Neural progenitor cell (in vitro differentiated cells): ENCODE data around the gene CORO7. TPM values are rescaled to one million over a fixed set of nuclear protein-coding genes. Genes with fewer than 3 reads are reported as not detected.

ENCODE experiments used
- DNase-seq: peaks from one replicate; pipeline ENCODE4 v3.0.0-alpha.2; 2016; ENCODE audit warnings: low spot score
- H2AFZ ChIP-seq: fragments of 200-600 bp; sonication (generic); replicated peaks from 2 replicates; pipeline ENCODE4 v1.6.1; 2016; ENCODE audit warnings: antibody characterized with exemption
- H3F3A ChIP-seq: fragments of 200-600 bp; sonication (generic); 2 replicates; pipeline ENCODE4 v1.6.1; 2016; ENCODE audit warnings: antibody characterized with exemption, low read depth
- H3K27ac ChIP-seq: fragments of 200-600 bp; sonication (generic); 2 replicates; pipeline ENCODE4 v1.5.1; 2016; ENCODE audit warnings: mild to moderate bottlenecking
- H3K27me3 ChIP-seq: fragments of 200-600 bp; sonication (generic); 2 replicates; pipeline ENCODE4 v1.6.1; 2016; ENCODE audit warnings: mild to moderate bottlenecking, moderate library complexity
- H3K36me3 ChIP-seq: fragments of 200-600 bp; sonication (generic); 2 replicates; pipeline ENCODE4 v1.5.1; 2016
- H3K4me1 ChIP-seq: fragments of 200-600 bp; sonication (generic); 2 replicates; pipeline ENCODE4 v1.6.1; 2016; ENCODE audit warnings: mixed run types
- H3K4me2 ChIP-seq: fragments of 200-600 bp; sonication (generic); 2 replicates; pipeline ENCODE4 v1.6.1; 2016
- H3K4me3 ChIP-seq: fragments of 200-600 bp; sonication (generic); 2 replicates; pipeline ENCODE4 v1.5.1; 2016
- H3K79me2 ChIP-seq: fragments of 200-600 bp; sonication (generic); 2 replicates; pipeline ENCODE4 v1.6.1; 2016; ENCODE audit warnings: low read depth
- H3K9ac ChIP-seq: fragments of 200-600 bp; sonication (generic); 2 replicates; pipeline ENCODE4 v1.6.1; 2016
- H3K9me3 ChIP-seq: fragments of 200-600 bp; sonication (generic); 2 replicates; pipeline ENCODE4 v1.5.1; 2016; ENCODE audit warnings: low read depth
- H4K20me1 ChIP-seq: fragments of 200-600 bp; sonication (generic); 2 replicates; pipeline ENCODE4 v1.6.1; 2016; ENCODE audit warnings: low read depth
- H3K27ac Mint-ChIP-seq: 3 replicates; pipeline ENCODE4 v1.8.0; 2021; ENCODE audit warnings: mixed read lengths
- H3K27me3 Mint-ChIP-seq: 2 replicates; pipeline ENCODE4 v1.8.0; 2022; ENCODE audit warnings: low read depth, mild to moderate bottlenecking, inconsistent platforms, moderate library complexity, mixed read lengths; ENCODE audit not compliant: insufficient read depth
- H3K36me3 Mint-ChIP-seq: 3 replicates; pipeline ENCODE4 v1.8.0; 2021; ENCODE audit warnings: mixed read lengths
- H3K4me1 Mint-ChIP-seq: 3 replicates; pipeline ENCODE4 v1.8.0; 2021; ENCODE audit warnings: mixed read lengths
- H3K4me3 Mint-ChIP-seq: 3 replicates; pipeline ENCODE4 v1.8.0; 2021; ENCODE audit warnings: mild to moderate bottlenecking, moderate library complexity, mixed read lengths
- H3K9me3 Mint-ChIP-seq: 3 replicates; pipeline ENCODE4 v1.8.0; 2020; ENCODE audit warnings: mixed read lengths
- EZH2 ChIP-seq: fragments of 200-600 bp; sonication (generic); IDR thresholded peaks from 2 replicates; pipeline ENCODE4 v1.6.1; 2017; ENCODE audit warnings: antibody characterized with exemption, mild to moderate bottlenecking, moderate library complexity
- EZH2phosphoT487 ChIP-seq: fragments of 200-600 bp; sonication (generic); IDR thresholded peaks from 2 replicates; pipeline ENCODE4 v1.6.1; 2017; ENCODE audit warnings: antibody characterized with exemption
- total RNA-seq: library from RNA; depleted of rRNA; stranded (reverse); fragments of >200 nt; gene quantifications from 2 replicates; pipeline ENCODE4 v1.2.3, GENCODE V29; 2015; ENCODE audit warnings: low replicate concordance
- TF ChIP-seq, protein P1 (sequence below): fragments of 200-600 bp; sonication (generic); IDR thresholded peaks from 2 replicates; pipeline ENCODE4 v1.5.1; 2017; ENCODE audit warnings: antibody characterized with exemption, mild to moderate bottlenecking

Gene CORO7
- total RNA-seq, 1 donor from 2014 or later: 6.8 TPM

- H2AFZ ChIP-seq: no peak overlapping the region
- H3K4me3 ChIP-seq: no peak overlapping the region
- H3K79me2 ChIP-seq: peaks cover 49% of the 10 kb centered on the region
- H3K9me3 Mint-ChIP-seq: no peaks in the 10 kb centered on the region
- H3K9ac ChIP-seq: no peak overlapping the region
- no peak overlapping the region for H3K27ac Mint-ChIP-seq
- no peak overlapping the region for H3K4me3 Mint-ChIP-seq
- TF ChIP-seq EZH2: no peak
- TF ChIP-seq EZH2phosphoT487: no peak
- TF ChIP-seq, protein P1, sequence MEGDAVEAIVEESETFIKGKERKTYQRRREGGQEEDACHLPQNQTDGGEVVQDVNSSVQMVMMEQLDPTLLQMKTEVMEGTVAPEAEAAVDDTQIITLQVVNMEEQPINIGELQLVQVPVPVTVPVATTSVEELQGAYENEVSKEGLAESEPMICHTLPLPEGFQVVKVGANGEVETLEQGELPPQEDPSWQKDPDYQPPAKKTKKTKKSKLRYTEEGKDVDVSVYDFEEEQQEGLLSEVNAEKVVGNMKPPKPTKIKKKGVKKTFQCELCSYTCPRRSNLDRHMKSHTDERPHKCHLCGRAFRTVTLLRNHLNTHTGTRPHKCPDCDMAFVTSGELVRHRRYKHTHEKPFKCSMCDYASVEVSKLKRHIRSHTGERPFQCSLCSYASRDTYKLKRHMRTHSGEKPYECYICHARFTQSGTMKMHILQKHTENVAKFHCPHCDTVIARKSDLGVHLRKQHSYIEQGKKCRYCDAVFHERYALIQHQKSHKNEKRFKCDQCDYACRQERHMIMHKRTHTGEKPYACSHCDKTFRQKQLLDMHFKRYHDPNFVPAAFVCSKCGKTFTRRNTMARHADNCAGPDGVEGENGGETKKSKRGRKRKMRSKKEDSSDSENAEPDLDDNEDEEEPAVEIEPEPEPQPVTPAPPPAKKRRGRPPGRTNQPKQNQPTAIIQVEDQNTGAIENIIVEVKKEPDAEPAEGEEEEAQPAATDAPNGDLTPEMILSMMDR: no peak
- H3K4me1 Mint-ChIP-seq: peaks cover 13% of the 10 kb centered on the region
- H3K27me3 ChIP-seq: no peaks in the 10 kb centered on the region
- H3K9me3 ChIP-seq: no peaks in the 10 kb centered on the region
- no peak overlapping the region for H3K27ac ChIP-seq
- H3K4me1 ChIP-seq: peaks cover 8% of the 10 kb centered on the region
- DNase-seq: no peak
- peaks cover 14% of the 10 kb centered on the region for H4K20me1 ChIP-seq
- H3K27me3 Mint-ChIP-seq: no peaks in the 10 kb centered on the region
- peaks cover 16% of the 10 kb centered on the region for H3K36me3 Mint-ChIP-seq
- H3K4me2 ChIP-seq: no peak overlapping the region
- H3F3A ChIP-seq: peaks cover 4% of the 10 kb centered on the region
- H3K36me3 ChIP-seq: peaks cover 4% of the 10 kb centered on the region
Measured at GRCh38 chr16:4431023-4431422, 14.6 kb upstream of the CORO7 start.

DNA sequence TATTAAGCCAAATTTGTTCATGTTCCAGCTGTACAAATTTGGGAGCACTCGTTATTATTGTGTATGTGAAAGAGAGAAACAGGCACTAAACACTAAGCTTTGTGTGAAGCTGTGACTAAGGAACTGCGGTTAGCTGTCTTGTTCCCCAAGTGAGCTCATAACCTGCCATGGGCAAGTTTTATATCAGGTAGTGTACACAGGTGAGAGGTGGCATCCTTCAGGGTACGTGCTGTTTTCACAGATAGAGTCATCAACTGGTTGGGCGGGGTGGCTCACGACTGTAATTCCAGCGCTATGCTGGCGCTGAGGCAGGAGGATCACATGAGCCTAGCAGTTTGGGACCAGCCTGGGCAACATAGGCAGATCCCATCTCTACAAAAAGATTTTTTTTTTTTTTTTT is 12.1 kb upstream of the CORO7 start:
- Mint-ChIP-seq H3K4me1 (peaks cover 18% of the 10 kb centered on the region), H3K27ac (no peak overlapping the region), H3K36me3 (peaks cover 14% of the 10 kb centered on the region), H3K4me3 (peak overlapping the region; percentile 48), H3K9me3 (no peaks in the 10 kb centered on the region), H3K27me3 (no peaks in the 10 kb centered on the region)
- H3K4me3 ChIP-seq: no peak overlapping the region
- H3K36me3 ChIP-seq: no peaks in the 10 kb centered on the region
- peaks cover 4% of the 10 kb centered on the region for H3F3A ChIP-seq
- H3K4me1 ChIP-seq: peaks cover 8% of the 10 kb centered on the region
- TF ChIP-seq EZH2: no peak
- TF ChIP-seq EZH2phosphoT487: no peak
- TF ChIP-seq, protein P1: no peak
- DNase-seq: no peak
- peaks cover 60% of the 10 kb centered on the region for H3K79me2 ChIP-seq
- no peak overlapping the region for H3K9ac ChIP-seq
- H3K27ac ChIP-seq: no peak overlapping the region
- H3K27me3 ChIP-seq: no peaks in the 10 kb centered on the region
- H3K4me2 ChIP-seq: no peak overlapping the region
- no peaks in the 10 kb centered on the region for H3K9me3 ChIP-seq
- peaks cover 14% of the 10 kb centered on the region for H4K20me1 ChIP-seq
- no peak overlapping the region for H2AFZ ChIP-seq

DNA sequence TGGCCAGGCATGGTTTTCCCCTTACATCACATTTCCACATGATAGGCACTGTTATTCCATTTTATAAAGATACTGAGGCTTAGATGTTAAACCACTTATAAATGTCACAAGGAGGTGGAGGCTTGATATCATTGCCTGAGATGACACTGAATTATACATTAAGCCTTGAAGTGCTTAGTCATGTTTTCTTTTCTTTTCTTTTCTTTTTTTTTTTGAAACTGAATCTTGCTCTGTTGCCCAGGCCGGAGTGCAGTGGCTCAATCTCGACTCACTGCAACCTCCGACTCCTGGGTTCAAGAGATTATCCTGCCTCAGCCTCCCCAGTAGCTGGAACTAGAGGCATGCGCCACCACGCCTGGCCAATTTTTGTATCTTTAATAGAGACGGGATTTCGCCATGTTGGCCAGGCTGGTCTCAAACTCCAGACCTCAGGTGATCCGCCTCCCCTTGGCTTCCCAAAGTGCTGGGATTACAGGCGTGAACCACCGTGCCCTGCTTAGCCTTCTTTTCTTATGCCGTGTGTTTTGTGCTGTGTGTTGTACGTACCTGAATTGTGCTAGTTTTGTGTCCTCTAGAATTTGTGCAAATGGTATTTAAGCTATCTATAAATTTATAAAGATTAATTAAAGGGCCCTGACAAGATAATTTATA is 10.5 kb upstream of the CORO7 start:
- Mint-ChIP-seq H3K27ac (peak overlapping the region; percentile 2), H3K36me3 (peaks cover 10% of the 10 kb centered on the region), H3K27me3 (no peaks in the 10 kb centered on the region), H3K4me3 (peak overlapping the region; percentile 97), H3K4me1 (peaks cover 18% of the 10 kb centered on the region), H3K9me3 (no peaks in the 10 kb centered on the region)
- TF ChIP-seq EZH2: no peak
- TF ChIP-seq, protein P1: no peak
- no peak for TF ChIP-seq EZH2phosphoT487
- Histone ChIP-seq H3K9ac (peak overlapping the region; percentile 85), H3K27ac (no peak overlapping the region), H3K4me3 (peak overlapping the region; percentile 84), H3K4me2 (peak overlapping the region; percentile 90), H2AFZ (no peak overlapping the region), H3K27me3 (no peaks in the 10 kb centered on the region), H3K36me3 (no peaks in the 10 kb centered on the region), H3K79me2 (peaks cover 60% of the 10 kb centered on the region), H3K9me3 (no peaks in the 10 kb centered on the region), H3F3A (no peaks in the 10 kb centered on the region), H3K4me1 (peaks cover 8% of the 10 kb centered on the region), H4K20me1 (peaks cover 14% of the 10 kb centered on the region)
- no peak for DNase-seq
